Midbrain (tissue), 1 donor: ENCODE data around the gene CCDC178.
"Not testable (repeated sequence)": the region's sequence is repeated elsewhere in the genome, so short reads cannot be mapped to it uniquely, and the experiment has no call there.

Experiments
- DNase-seq: peaks from one replicate; lab custom pipeline; 2025; lab: John Stamatoyannopoulos, UW

The CCDC178 gene

DNA sequence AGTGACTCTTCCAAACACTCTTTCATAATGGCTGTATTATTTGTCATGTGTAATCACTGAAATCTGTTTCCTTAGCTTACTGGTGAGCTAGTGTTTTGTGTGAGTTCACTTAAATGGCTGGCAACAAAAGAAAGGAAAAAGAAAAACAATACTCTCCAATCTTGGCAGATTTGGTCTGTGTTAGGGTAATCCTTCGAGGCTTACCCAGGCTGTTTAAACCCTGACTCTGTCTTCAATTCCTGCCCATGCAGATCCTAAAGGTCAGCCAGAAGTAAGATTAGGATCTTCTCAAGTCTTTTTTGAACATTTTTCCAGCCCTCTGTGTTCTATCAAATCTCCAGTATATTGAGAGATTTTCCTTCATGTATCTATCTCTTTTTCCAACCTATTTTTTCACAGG is 85.3 kb downstream of the CCDC178 start:
- DNase-seq = no peak

DNA sequence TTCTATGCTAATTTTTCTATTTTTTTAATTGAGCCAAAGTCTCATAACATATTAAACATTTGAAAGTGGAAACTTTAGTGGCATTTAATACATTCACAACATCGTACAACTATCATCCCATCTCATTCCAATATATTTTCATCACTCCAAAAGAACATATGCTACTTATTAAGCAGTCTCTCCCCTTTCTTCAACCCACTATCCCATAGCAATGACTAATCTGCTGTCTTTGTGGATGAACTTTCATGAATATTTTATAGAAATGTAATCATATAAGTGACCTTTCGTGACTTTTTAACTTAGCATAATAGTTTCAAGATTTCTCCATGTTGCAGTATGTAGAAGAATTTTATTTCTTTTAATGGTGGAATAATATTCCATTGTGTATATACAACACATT is 90.3 kb downstream of the CCDC178 start:
- DNase-seq = no peak

DNA sequence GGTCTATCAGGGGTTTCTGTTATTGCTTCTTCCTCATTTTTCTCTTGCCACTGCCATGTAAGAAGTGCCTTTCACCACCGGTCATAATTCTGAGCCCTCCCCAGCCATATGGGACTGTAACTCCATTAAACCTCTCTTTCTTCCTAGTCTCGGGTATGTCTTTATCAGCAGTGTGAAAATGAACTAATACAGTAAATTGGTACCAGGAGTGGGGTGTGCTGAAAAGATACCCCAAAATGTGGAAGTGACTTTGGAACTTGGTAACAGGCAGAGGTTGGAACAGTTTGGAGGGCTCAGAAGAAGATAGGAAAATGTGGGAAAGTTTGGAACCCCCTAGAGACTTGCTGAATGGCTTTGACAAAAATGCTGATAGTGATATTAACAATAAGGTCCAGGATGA is 100.8 kb downstream of the CCDC178 start:
- DNase-seq = not testable (repeated sequence)

DNA sequence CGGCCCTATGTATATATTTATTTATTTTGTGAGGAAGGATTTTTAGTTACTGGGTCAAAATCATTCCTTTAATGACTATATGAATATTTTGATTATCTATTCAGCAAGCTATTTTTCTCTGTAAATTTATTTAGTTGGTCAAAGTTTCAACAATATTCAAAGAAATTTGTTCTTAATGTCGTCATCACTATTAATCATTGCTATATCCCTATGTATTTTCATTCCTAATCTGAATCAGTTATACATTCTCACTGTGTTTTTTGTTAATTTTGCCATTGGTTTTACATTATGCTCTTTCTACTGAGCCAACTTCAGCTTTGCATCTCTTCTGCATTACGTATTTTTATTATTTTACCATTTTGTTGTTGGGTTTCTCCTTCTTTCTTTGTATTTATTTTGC is 105.7 kb downstream of the CCDC178 start:
- no peak for DNase-seq

DNA sequence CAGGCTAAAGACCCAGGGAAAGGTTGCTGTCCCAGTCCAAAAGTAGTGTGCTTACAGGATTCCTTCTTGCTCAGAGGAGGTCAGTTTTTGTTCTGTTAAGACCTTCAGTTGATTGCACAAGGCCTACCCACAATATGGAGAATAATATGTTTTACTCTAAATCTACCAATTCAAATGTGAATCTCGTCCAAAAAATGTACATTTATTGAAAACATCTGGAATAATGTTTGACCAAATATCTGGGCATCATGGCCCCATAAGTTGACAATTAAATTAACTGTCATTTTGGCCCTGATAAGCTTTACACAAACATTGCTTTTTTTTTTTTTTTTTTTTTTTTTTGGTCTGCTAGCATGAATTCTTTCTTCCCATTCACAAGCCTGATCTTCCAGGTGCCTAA is 109.8 kb downstream of the CCDC178 start:
- no peak for DNase-seq

DNA sequence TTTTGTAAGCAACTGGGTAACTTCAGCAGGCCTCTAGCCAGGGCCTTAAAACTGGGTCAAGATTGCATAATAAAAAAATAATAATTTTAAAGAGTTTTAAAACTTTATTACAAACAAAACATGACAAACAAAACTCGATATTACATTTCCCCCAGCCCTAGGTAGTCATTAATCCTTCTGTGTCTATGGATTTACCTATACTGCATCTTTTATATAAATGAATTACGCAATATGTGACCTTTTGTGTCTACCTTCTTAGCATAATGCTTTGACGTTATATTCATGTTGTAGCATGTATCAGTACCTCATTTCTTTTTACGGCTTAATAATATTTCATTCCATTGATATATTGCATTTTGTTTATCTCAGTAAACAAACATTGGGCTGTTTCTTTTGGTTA is 113.5 kb downstream of the CCDC178 start:
- no peak for DNase-seq

DNA sequence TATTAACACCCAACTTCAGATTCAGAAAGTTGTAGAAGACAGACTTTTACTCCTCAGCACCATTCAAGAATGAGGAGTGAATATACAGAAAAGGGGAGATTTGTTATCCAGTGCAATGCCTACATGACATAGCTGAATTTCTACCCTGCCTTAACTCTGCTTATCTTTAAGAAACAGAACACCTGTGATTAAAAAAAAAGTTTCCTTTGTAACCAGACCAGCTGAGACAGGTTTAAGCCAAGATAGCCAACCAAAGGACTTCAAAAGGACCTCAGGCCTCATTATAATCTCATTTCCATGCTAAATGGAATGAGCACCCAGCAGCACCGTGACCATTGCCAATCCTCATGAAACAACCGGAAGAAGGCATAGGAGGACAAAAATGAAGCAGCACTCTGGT is 122.9 kb downstream of the CCDC178 start:
- DNase-seq = no peak

DNA sequence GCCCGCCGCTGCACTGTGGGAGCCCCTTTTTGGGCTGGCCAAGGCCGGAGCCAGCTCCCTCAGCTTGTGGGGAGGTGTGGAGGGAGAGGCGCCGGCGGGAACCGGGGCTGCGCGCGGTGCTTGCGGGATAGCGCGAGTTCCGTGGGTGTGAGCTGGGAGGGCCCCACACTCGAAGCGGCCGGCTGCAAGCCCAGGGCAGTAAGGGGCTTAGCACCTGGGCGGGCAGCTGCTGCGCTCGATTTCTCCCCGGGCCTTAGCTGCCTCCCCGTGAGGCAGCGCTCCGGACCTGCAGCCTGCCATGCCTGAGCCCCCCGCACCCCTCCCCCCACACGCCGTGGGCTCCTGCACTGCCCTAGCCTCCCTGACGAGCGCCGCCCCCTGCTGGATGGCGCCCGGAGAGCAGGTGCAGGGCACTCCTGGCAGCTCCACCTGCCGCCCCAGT is 124.4 kb downstream of the CCDC178 start:
- no peak for DNase-seq

DNA sequence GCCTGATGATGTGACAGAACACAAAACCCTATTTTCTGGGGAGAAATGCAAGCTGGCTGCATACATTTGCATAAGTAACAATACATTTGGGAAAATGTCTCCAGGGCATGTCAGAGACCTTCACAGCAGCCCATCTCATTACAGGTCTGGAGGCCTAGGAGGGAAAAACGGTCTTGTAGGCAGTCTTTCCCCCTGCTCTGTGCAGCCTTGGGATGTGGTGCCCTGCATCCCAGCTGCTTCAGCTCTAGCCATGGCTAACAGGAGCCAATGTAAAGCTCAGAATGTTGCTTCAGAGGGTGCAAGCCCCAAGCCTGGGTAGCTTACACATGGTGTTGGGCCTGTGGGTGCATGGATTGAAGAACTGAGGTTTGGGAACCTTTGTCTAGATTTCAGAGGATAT is 133.0 kb downstream of the CCDC178 start:
- no peak for DNase-seq

DNA sequence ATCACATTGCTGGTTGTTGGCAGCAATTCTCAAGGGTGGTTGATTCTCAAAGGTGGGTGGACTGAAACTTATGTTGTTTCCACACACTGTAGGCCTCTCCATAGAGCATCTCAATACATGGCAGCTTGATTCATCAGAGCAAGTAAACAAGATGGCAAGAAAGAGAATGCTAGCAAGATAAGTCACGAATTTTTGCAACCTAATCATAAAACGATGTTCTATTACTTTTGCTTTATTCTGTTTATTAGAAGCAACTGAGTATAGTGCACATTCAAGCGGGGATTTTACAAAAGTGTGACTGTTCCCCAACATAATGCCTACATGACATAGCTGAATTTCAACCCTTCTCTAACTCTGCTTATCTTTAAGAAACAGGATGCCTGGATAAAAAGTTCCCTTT is 136.2 kb downstream of the CCDC178 start:
- DNase-seq = no peak

DNA sequence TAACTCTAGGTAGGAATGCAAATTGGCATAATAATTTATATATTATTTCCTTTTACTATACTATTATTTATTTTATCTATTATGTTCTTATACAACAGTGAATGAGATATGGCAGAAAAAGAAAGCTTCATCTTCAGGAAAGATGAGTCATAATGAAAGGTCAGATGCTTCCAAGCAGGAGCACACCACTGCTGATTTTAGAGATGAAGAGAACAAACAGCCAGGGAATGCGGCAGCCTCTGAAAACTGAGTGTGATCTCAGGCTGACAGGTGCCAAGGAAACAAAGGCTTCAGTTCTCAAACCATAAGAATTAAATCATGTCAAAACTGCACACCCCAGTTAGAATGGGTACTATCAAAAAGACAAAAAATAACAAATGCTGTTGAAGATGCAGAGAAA is 149.0 kb downstream of the CCDC178 start:
- no peak for DNase-seq

DNA sequence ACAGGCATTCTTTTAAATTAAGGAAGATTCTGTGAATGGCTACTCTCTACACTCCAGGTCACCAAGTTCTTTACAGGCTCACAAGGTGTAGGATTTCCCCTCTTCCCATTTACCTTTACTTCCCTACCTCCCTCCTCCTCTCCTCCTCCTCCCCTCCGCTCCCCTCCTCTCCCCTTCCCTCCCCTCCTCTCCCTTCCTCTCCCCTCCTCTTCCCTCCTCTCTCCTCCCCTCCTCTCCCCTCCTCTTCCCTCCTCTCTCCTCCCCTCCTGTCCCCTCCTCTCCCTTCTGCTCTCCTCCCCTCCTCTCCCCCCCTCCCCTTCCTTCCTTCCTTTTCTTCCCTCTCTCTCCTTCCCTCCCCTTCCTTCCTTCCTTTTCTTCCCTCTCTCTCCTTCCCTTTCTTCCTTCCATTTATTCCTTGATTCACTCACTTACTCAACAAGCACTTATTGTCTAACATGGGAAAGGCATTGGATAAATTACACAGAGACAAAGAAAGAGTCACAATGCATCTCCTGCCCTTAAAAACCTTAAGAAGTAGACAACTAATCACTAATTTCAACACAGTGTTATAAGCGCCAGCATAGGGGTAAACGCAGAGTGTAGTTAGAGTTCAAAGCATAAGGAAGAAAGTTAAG is 152.3 kb downstream of the CCDC178 start:
- no peak for DNase-seq

DNA sequence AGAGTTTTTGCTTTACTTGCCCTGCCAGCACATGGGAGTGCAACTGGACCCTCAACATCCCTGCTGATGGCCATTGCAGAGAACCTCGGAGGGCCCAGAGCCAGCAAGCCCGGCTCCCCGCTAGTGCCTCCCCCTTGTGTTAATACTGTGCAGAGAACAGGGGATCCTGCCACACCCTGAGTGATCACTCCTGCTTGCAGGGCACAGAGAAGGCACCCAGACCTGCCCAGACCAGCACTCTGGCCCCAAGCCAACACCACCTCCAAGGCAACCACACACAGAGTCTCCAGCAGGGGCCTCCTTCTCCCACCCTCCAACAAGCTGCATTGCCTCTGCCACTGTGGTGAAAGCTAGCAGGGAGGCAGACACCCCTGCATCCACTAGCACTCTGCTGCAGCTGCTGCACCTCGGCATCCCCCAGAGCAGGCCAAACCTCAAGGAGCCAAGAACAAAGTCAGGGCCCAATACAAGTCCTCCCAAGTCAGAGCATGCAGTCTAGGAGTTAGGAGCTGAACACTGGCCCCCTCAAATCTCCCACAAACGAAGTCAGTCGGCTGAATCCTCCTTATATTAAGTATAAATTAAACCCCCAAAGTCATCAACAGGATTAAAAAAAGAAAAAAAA is 157.7 kb downstream of the CCDC178 start:
- DNase-seq = no peak

DNA sequence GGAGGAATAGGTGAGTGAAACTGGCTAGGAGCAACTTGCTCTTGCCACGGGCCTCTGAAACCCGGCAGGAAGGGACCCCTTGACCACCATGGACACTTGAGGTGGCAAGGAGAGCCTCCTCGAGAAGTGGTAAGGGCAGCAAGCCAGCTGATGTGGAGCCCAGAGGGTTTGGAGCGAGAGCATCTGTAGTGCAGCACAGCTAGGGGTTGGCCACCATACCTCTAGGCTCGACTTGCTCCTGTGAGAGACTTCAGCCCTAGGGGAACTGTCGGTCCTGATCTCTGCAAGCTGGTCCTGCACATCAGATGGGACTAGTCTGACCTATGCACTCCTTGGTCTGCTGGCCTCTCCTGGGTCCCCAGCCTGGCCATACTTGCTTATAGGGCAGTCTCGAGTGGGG is 158.4 kb downstream of the CCDC178 start:
- DNase-seq = no peak

DNA sequence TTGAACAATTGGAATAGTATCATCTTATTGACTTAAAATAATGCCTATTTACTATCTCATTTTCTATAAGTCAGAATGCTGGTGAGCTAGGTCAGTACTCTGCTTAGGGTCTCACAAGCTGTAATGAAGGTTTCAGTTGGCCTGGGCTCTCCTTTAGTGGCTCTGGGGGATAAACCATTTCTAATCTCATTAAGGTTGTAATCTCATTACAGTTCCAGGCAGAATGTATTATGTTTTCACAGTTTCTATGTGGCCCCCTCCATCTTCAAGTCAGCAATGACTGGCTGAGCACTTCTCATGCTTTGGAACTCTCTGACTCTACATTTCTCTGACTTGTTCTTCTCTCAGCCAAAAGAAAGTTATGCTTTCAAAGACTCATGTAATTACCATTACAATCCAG is 163.1 kb downstream of the CCDC178 start:
- DNase-seq = no peak

DNA sequence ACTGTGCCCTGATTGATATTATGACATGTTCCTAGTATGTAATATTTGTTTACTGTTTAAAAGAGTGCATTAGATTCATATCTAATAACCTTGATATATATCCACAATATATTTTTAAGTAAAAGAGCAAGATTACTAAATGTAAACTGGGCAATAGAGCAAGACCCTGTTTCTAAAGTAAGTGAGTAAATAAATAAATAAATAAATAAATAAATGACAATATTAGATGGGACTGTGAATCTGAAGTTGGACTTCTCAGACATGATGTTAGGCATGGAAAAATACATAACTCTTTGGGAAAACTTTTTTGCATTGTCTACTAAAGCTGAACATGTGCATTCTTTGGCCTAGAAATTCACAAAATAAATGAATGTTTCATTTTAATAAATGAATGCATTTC is 164.7 kb downstream of the CCDC178 start:
- no peak for DNase-seq

DNA sequence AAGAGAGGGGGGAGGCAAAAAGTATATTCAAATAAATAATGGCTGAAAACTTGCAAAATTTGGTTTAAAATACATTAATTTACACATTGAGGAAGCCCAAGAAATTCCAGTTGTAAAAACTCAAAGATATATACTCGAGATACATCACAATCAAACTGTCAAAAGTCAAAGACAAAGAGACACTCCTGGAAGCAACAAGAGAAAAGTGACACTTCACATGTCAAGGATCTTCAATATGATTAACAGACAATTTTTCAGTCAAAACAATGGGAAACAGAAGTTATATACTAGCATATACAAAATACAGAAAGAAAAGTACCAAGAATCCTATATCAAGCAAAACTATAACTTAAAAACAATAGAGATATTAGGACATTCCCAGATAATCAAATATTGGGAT is 170.2 kb downstream of the CCDC178 start:
- DNase-seq = no peak

DNA sequence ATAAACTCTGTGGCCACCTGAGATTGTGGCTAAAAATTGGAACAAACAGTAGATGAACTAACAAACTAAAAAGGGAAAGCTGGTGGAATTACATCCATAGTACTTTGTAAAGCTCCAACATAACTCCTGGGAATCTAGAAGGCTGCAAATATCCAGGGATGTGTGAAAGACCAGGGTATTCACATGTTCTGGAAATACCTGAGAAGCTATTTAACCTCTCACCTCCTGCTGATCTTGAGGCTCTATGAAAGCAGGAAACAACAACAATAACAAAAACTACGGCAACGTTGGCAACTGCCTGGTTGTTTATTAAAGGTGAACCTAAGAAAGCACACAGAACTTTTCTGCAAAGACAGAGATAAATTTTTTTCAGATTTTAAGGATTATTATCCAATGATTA is 171.3 kb downstream of the CCDC178 start:
- no peak for DNase-seq

DNA sequence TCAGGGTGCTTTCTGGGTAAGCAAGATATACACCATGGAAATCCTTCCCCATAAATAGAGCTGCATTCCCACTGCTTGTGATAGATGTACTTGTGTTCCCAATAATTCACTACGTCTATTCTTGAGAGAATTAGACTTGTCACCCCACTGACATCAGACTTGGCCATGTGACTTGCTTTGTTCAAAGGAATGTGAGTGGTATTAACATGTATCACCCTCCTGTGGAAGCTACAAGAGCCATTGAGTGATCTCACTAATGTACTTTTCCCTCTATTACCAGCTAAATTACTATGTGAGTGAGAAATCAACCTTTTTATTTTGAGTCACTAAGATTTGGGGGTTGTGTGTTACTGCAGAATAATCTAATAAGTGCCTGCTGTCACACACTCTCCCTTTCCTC is 176.0 kb downstream of the CCDC178 start:
- DNase-seq = no peak

DNA sequence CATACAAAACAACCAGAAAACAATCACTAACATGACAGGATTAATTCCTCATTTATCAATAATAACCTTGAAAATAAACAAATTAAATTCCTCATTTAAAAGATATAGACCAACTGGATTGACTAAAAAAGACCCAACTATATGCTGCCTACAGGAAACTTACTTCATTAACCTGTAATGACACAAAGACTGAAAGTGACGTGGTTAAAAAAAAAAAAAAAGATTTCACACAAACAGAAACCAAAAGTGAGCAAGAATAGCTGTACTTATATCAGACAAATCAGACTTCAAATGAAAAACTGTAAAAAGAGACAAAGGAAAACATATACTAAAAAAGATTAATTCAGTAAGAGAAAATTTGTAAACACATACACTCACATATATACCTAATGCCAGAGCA is 201.2 kb downstream of the CCDC178 start:
- no peak for DNase-seq

DNA sequence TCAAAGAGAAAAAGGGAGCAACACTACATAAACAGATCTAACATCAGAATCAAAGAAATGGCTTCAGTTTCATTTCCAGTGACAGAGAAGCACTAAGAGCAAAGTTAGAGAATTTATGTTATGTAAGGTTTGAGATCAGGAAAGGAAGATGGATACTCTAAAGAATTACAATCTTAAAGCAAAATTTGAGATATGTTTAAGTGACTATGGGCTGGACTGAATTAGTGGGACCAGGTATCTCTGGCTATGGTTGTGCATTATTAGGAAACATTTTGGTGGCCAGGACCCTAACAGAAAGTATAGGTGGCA is 208.2 kb downstream of the CCDC178 start:
- DNase-seq = no peak

DNA sequence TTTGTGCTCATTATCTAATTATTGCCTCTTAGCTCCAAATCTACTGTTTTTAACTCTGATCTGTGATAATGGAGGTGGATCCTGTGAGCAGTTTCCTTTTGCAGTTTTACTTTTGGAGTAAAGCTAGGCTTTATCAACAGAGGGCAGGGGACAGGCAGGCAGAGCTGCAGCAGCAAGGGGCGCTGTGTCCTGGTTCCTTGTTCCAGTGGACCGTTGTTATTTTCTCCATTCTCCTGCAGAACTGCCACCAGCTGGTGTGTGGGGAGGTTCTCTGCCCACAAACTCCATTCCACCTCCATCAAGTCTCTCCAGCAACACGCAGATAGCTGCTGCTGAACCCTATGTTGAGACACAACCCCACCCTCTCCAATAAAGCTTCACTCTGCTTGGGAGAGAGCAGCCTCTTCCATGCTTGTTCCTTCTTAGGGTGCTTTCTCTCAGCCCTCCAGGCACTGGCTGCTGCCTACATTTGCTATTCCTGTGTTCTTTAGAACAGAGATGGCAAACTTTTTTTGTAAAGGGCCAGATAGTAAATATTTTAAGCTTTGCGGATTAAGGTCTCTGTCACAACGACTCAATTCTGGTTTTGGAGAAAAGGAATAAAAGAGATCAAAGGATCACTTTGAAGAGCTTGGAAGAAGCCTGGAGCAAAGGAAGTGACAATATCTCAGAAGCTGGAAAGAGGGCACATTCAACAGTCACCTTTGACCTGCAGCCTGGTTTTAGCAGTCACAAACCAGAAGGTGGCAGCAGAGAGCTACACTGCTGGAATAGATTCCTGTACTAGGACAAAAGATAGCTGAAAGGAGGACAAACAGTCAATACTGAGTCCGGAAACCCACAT is 208.8 kb downstream of the CCDC178 start:
- DNase-seq = peak; percentile 80

DNA sequence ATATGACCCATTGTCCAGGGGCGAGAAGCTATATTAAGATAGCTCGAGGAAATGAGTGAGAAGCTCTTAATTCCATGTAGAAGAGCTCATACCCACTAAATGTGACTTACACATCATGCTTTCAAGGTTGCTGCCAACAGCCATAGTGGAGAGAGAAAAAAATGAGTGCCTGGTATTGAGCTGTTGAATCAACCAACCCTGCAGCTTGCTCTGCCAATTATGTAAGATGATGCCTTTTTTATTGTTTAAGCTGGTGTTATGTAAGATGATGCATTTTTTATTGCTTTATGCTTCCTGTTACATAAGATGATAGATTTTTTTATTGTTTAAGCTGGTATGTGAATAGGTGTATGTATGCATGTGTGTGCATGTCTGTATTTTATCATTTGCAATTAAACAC is 228.2 kb downstream of the CCDC178 start:
- no peak for DNase-seq
